ENCODE results near the gene DNAI4.

DNA sequence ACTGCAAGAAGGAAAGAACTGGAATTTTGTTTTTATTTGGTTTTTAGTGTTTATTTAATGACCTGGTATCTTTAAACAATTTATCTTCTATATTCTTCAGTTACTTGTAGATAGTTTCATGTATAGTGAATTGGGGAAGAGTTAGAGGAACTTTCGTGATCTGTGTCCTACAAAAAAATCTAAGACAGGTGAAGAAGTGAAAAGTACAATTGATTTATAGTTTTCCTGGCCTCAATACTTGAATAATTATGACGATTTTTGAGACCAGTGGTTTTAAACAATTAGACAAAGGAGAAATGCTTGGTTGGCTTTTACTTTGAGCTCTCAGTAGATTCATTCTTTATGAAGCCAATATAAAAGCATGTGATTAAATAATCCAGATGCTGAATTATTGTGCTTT lies 7.6 kb upstream of the DNAI4 start:
- TF ChIP-seq CTCF (conservative IDR thresholded peaks at IDR 0.05 in 1 of 2, IDR thresholded peaks at IDR 0.05 in 1 of 2; ENCODE audit: low read depth in 1 of 2, low read length in 2 of 2) (no peak), EZH2 (IDR thresholded peaks at IDR 0.05; ENCODE audit: low read length, missing control alignments) (no peak)

Data from fibroblast of lung (primary cell).